CD14-positive monocyte (primary cell): Measurements from ENCODE around the gene ZFP36L1. TPM values are rescaled to one million over a fixed set of nuclear protein-coding genes. Genes with fewer than 3 reads are reported as not detected.

Experiments used
- DNase-seq, 3 donors: peaks; one replicate each; pipeline ENCODE4 v3.0.0-alpha.2; 2011 to 2022
- H2AFZ ChIP-seq: 2 replicates; pipeline ENCODE4 v1.6.0; 2012; ENCODE audit warnings: mild to moderate bottlenecking, low read depth, low read length, inconsistent platforms; ENCODE audit not compliant: insufficient read depth, poor library complexity, severe bottlenecking
- H3K27ac ChIP-seq, 2 donors: 1 replicate in 1 of 2; 2 replicates in 1 of 2; pipeline ENCODE4 v1.5.1; 2012 to 2013; ENCODE audit warnings: low read length in 2 of 2, control low read depth in 1 of 2, inconsistent platforms in 1 of 2, low read depth in 1 of 2, mild to moderate bottlenecking in 1 of 2
- H3K27me3 ChIP-seq, 2 donors: one replicate each; pipeline versions ENCODE4 v1.6.0 to v1.6.1; 2011 to 2013; ENCODE audit warnings: low read length in 2 of 2; ENCODE audit not compliant: control insufficient read depth in 2 of 2, insufficient read depth in 2 of 2
- H3K36me3 ChIP-seq, 2 donors: replicated peaks in 1 of 2; 1 replicate in 1 of 2; 2 replicates in 1 of 2; pipeline versions ENCODE4 v1.5.1 to v1.6.1; 2012 to 2013; ENCODE audit warnings: low read length in 2 of 2, control low read depth in 1 of 2, inconsistent platforms in 1 of 2, mild to moderate bottlenecking in 1 of 2; ENCODE audit not compliant: insufficient read depth in 2 of 2, control insufficient read depth in 1 of 2
- H3K4me1 ChIP-seq, 2 donors: 1 replicate in 1 of 2; 2 replicates in 1 of 2; pipeline versions ENCODE4 v1.5.1 to v1.6.1; 2012 to 2013; ENCODE audit warnings: low read length in 2 of 2, control low read depth in 1 of 2, inconsistent platforms in 1 of 2, mild to moderate bottlenecking in 1 of 2, moderate library complexity in 1 of 2; ENCODE audit not compliant: insufficient read depth in 2 of 2, control insufficient read depth in 1 of 2
- H3K4me2 ChIP-seq: replicated peaks from 2 replicates; pipeline ENCODE3; 2012; ENCODE audit warnings: low read length, moderate library complexity, mild to moderate bottlenecking; ENCODE audit not compliant: poor library complexity, severe bottlenecking; ENCODE audit errors: extremely low read depth
- H3K4me3 ChIP-seq, 3 experiments: fragments of 200-600 bp in 1 of 3; sonication (generic) in 1 of 3; replicated peaks in 1 of 3; 1 replicate in 2 of 3; 2 replicates in 1 of 3; pipeline ENCODE4 v1.5.1; 2011 to 2013; ENCODE audit warnings: low read length in 3 of 3, mild to moderate bottlenecking in 3 of 3, control low read depth in 2 of 3, low read depth in 2 of 3, inconsistent platforms in 1 of 3, moderate library complexity in 1 of 3
- H3K79me2 ChIP-seq: 2 replicates; pipeline ENCODE4 v1.6.0; 2012; ENCODE audit warnings: mild to moderate bottlenecking, control low read depth, inconsistent platforms, low read length, moderate library complexity; ENCODE audit not compliant: insufficient read depth
- H3K9ac ChIP-seq: 2 replicates; pipeline ENCODE4 v1.6.0; 2017; ENCODE audit warnings: low read length, mild to moderate bottlenecking; ENCODE audit not compliant: insufficient read depth, poor library complexity, severe bottlenecking
- H3K9me3 ChIP-seq, 2 donors: replicated peaks in 1 of 2; 1 replicate in 1 of 2; 2 replicates in 1 of 2; pipeline versions ENCODE4 v1.5.1 to v1.6.1; 2012 to 2013; ENCODE audit warnings: low read length in 2 of 2, control low read depth in 1 of 2; ENCODE audit not compliant: control insufficient read depth in 1 of 2, insufficient read depth in 1 of 2
- H4K20me1 ChIP-seq: 2 replicates; pipeline ENCODE4 v1.6.0; 2012; ENCODE audit warnings: mild to moderate bottlenecking, low read length, control low read depth, moderate library complexity; ENCODE audit not compliant: insufficient read depth
- H3K27ac Mint-ChIP-seq, 7 donors: one replicate each; pipeline ENCODE4 v1.8.0; 2020; ENCODE audit warnings: mild to moderate bottlenecking in 7 of 7, mixed read lengths in 7 of 7, moderate library complexity in 6 of 7, inconsistent platforms in 2 of 7
- H3K27me3 Mint-ChIP-seq, 3 donors: one replicate each; pipeline ENCODE4 v1.8.0; 2021 to 2022; ENCODE audit warnings: low read depth in 3 of 3, mild to moderate bottlenecking in 3 of 3, mixed read lengths in 3 of 3, moderate library complexity in 3 of 3, inconsistent platforms in 1 of 3
- H3K36me3 Mint-ChIP-seq, 2 donors: one replicate each; pipeline ENCODE4 v1.8.0; 2020; ENCODE audit warnings: mixed read lengths in 2 of 2, inconsistent platforms in 1 of 2, mild to moderate bottlenecking in 1 of 2
- H3K4me1 Mint-ChIP-seq: one replicate; pipeline ENCODE4 v1.8.0; 2020; ENCODE audit warnings: mild to moderate bottlenecking, mixed read lengths
- H3K4me3 Mint-ChIP-seq, 2 donors: one replicate each; pipeline ENCODE4 v1.8.0; 2020; ENCODE audit warnings: mild to moderate bottlenecking in 2 of 2, mixed read lengths in 2 of 2, moderate library complexity in 1 of 2
- H3K9me3 Mint-ChIP-seq, 7 donors: one replicate each; pipeline ENCODE4 v1.8.0; 2020 to 2022; ENCODE audit warnings: mixed read lengths in 7 of 7, mild to moderate bottlenecking in 6 of 7, moderate library complexity in 6 of 7, inconsistent platforms in 2 of 7
- CTCF ChIP-seq: fragments of 200-600 bp; IDR thresholded peaks from one replicate; pipeline ENCODE4 v1.8.0; 2022; ENCODE audit warnings: antibody characterized with exemption, mild to moderate bottlenecking
- WGBS: methylation state at CpG from one replicate; pipeline ENCODE4 v1.1.5; 2013; ENCODE audit warnings: missing lambda C conversion rate; ENCODE audit not compliant: insufficient coverage; 5-methylcytosine and 5-hydroxymethylcytosine counted together
- intact Hi-C, 2 donors: fragments of 100-400 bp; cut with micrococcal nuclease; formaldehyde crosslinking; loops; one replicate each; pipeline versions ENCODE4 v1.15.0 to v1.15.1; 2023
- polyA plus RNA-seq, 3 donors: library from polyadenylated mRNA; depleted of rRNA in 1 of 3; unstranded in 2 of 3; stranded (reverse) in 1 of 3; fragments of 300-500 nt in 2 of 3; fragments of >200 nt in 1 of 3; fragmentation: Illumina TruSeq in 2 of 3; gene quantifications; 1 replicate in 2 of 3; 2 replicates in 1 of 3; pipeline ENCODE4 v1.2.3, GENCODE V29; 2012 to 2021

The ZFP36L1 gene
- polyA plus RNA-seq, 3 donors, result 151 to 934 (median 185) TPM

GRCh38 chr14:68822132-68822651 is 29.3 kb upstream of the ZFP36L1 start:
- H3K4me2 ChIP-seq, result no peak overlapping the region

GRCh38 chr14:68820999-68821683 is 28.3 kb upstream of the ZFP36L1 start:
- no peak for DNase-seq
- Mint-ChIP-seq H3K4me1 (peaks cover 11% of the 10 kb centered on the region), H3K9me3 (no peaks in the 10 kb centered on the region), H3K27ac (no peak overlapping the region), H3K4me3 (no peak overlapping the region), H3K27me3 (peaks cover 0 to 4% (median 3%) of the 10 kb centered on the region in 3 donors), H3K36me3 (no peaks in the 10 kb centered on the region)
- no peak for TF ChIP-seq CTCF
- no peak overlapping the region for H3K9ac ChIP-seq
- no peak overlapping the region for H3K27ac ChIP-seq
- no peaks in the 10 kb centered on the region for H3K36me3 ChIP-seq
- intact Hi-C loops, result no loop called here
- no peaks in the 10 kb centered on the region for H3K9me3 ChIP-seq
- H3K79me2 ChIP-seq, result no peaks in the 10 kb centered on the region
- no peaks in the 10 kb centered on the region for H4K20me1 ChIP-seq
- H3K4me1 ChIP-seq, result peaks cover 9 to 16% of the 10 kb centered on the region in 2 donors
- H3K4me3 ChIP-seq, result no peak overlapping the region
- H2AFZ ChIP-seq, result no peak overlapping the region
- no peaks in the 10 kb centered on the region for H3K27me3 ChIP-seq
- 89% methylated on average over 16 of the region's 18 CpGs for WGBS
- H3K4me2 ChIP-seq, result no peak overlapping the region

More at GRCh38 chr14:68822132-68822651, 29.3 kb upstream of the ZFP36L1 start:
- Histone ChIP-seq H3K4me1 (peaks cover 4 to 7% of the 10 kb centered on the region in 2 donors), H4K20me1 (no peaks in the 10 kb centered on the region), H3K36me3 (no peaks in the 10 kb centered on the region), H2AFZ (no peak overlapping the region), H3K79me2 (no peaks in the 10 kb centered on the region), H3K4me3 (no peak overlapping the region), H3K27ac (no peak overlapping the region), H3K27me3 (no peaks in the 10 kb centered on the region), H3K9ac (no peak overlapping the region), H3K9me3 (no peaks in the 10 kb centered on the region)
- no peak overlapping the region for H3K4me3 Mint-ChIP-seq
- no peak overlapping the region for H3K27ac Mint-ChIP-seq
- DNase-seq, result peak in 1 of 3 donors; percentile 50
- H3K27me3 Mint-ChIP-seq, result peaks cover 0 to 4% (median 3%) of the 10 kb centered on the region in 3 donors
- no peaks in the 10 kb centered on the region for H3K9me3 Mint-ChIP-seq
- 82% methylated on average over 3 of the region's 4 CpGs for WGBS
- H3K4me1 Mint-ChIP-seq, result peaks cover 6% of the 10 kb centered on the region
- TF ChIP-seq CTCF, result no peak
- no peaks in the 10 kb centered on the region for H3K36me3 Mint-ChIP-seq
- intact Hi-C loops, result no loop called here
